ENCODE data around the gene SBF2.

The SBF2 gene

GRCh38 chr11:9797300-9797699 lies 496.7 kb downstream of the SBF2 start:
- Histone ChIP-seq H3K9me3 (ENCODE audit: low read length) (no peaks in the 10 kb centered on the region), H3K36me3 (ENCODE audit: insufficient read depth, low read length) (no peaks in the 10 kb centered on the region), H3K27me3 (ENCODE audit: control insufficient read depth in 1 of 2, insufficient read depth in 2 of 2, low read length in 2 of 2) (no peaks in the 10 kb centered on the region), H3K27ac (ENCODE audit: low read depth, low read length) (no peak overlapping the region), H3K4me3 (ENCODE audit: low read depth in 1 of 2, low read length in 2 of 2) (no peak overlapping the region), H3K4me1 (ENCODE audit: insufficient read depth, low read length) (peaks cover 13% of the 10 kb centered on the region), H3K9ac (ENCODE audit: low read length) (no peak overlapping the region)

- no peaks in the 10 kb centered on the region for H3K9me3 ChIP-seq (ENCODE audit: low read length)
- H3K36me3 ChIP-seq (ENCODE audit: insufficient read depth, low read length), result no peaks in the 10 kb centered on the region
- H3K4me1 ChIP-seq (ENCODE audit: insufficient read depth, low read length), result peaks cover 10% of the 10 kb centered on the region
- H3K4me3 ChIP-seq (ENCODE audit: low read depth in 1 of 2, low read length in 2 of 2), result no peak overlapping the region
- no peak overlapping the region for H3K27ac ChIP-seq (ENCODE audit: low read depth, low read length)
- no peaks in the 10 kb centered on the region for H3K27me3 ChIP-seq (ENCODE audit: control insufficient read depth in 1 of 2, insufficient read depth in 2 of 2, low read length in 2 of 2)
- no peak overlapping the region for H3K9ac ChIP-seq (ENCODE audit: low read length)
These were observed 497.2 kb downstream of the SBF2 start for GRCh38 chr11:9796854-9797253.

- no peaks in the 10 kb centered on the region for H3K27me3 ChIP-seq (ENCODE audit: control insufficient read depth in 1 of 2, insufficient read depth in 2 of 2, low read length in 2 of 2)
- peaks cover 5% of the 10 kb centered on the region for H3K4me1 ChIP-seq (ENCODE audit: insufficient read depth, low read length)
- H3K4me3 ChIP-seq (ENCODE audit: low read depth in 1 of 2, low read length in 2 of 2), result no peak overlapping the region
- no peaks in the 10 kb centered on the region for H3K36me3 ChIP-seq (ENCODE audit: insufficient read depth, low read length)
- H3K9ac ChIP-seq (ENCODE audit: low read length), result no peak overlapping the region
- no peaks in the 10 kb centered on the region for H3K9me3 ChIP-seq (ENCODE audit: low read length)
- no peak overlapping the region for H3K27ac ChIP-seq (ENCODE audit: low read depth, low read length)
These were observed 497.8 kb downstream of the SBF2 start for GRCh38 chr11:9796266-9796665.

DNA sequence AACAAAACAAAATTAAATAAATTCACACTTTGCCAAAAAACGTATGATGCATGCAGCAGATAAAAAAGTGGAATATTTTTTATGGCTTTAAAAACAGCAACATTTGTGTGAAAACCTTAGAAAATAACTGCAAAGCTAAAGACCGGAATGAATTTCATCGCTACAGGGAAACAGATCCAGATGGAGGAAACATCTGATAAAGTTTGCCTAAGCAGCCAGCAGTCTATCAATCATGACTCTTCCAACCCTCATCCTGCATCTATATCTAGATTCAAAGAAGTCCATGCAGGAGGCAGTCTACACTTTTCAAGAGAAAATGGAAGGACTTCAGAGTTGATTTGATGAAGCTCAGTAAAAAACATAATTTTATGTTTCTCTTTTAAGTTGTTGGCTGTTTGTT lies 503.3 kb downstream of the SBF2 start:
- Histone ChIP-seq H3K27ac (ENCODE audit: low read depth, low read length) (no peak overlapping the region), H3K4me1 (ENCODE audit: insufficient read depth, low read length) (no peaks in the 10 kb centered on the region), H3K36me3 (ENCODE audit: insufficient read depth, low read length) (peaks cover 20% of the 10 kb centered on the region), H3K27me3 (ENCODE audit: control insufficient read depth in 1 of 2, insufficient read depth in 2 of 2, low read length in 2 of 2) (no peaks in the 10 kb centered on the region), H3K9ac (ENCODE audit: low read length) (no peak overlapping the region), H3K4me3 (ENCODE audit: low read depth in 1 of 2, low read length in 2 of 2) (no peak overlapping the region), H3K9me3 (ENCODE audit: low read length) (no peaks in the 10 kb centered on the region)

DNA sequence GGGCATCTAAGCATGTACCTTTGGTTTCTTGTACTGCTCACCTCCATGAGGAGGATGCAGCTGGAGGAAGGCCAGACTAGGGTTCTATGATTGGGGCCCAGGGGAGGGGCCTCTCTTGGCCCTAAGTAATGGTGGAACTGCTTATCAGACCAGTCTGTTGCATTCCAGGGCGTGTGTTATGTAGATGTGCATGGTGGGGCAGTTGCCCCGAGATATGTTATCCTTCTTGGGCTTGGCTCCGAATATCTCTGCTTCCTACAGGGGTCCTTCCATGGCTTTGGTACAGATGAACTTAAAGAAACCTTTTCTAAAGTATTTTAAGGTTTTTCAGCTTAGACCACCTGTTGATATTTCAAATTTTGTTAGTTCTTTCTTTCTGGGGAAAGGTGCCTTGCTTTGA lies 504.1 kb downstream of the SBF2 start:
- Histone ChIP-seq H3K36me3 (ENCODE audit: insufficient read depth, low read length) (peaks cover 24% of the 10 kb centered on the region), H3K4me1 (ENCODE audit: insufficient read depth, low read length) (no peaks in the 10 kb centered on the region), H3K27me3 (ENCODE audit: control insufficient read depth in 1 of 2, insufficient read depth in 2 of 2, low read length in 2 of 2) (no peaks in the 10 kb centered on the region), H3K9ac (ENCODE audit: low read length) (no peak overlapping the region), H3K9me3 (ENCODE audit: low read length) (no peaks in the 10 kb centered on the region), H3K27ac (ENCODE audit: low read depth, low read length) (no peak overlapping the region), H3K4me3 (ENCODE audit: low read depth in 1 of 2, low read length in 2 of 2) (no peak overlapping the region)

GRCh38 chr11:9787981-9788521 lies 506.0 kb downstream of the SBF2 start:
- H3K4me3 ChIP-seq (ENCODE audit: low read depth in 1 of 2, low read length in 2 of 2), result no peak overlapping the region
- H3K27ac ChIP-seq (ENCODE audit: low read depth, low read length), result peak overlapping the region; percentile 28
- no peaks in the 10 kb centered on the region for H3K4me1 ChIP-seq (ENCODE audit: insufficient read depth, low read length)
- H3K9ac ChIP-seq (ENCODE audit: low read length), result no peak overlapping the region
- peaks cover 39% of the 10 kb centered on the region for H3K36me3 ChIP-seq (ENCODE audit: insufficient read depth, low read length)
- H3K27me3 ChIP-seq (ENCODE audit: control insufficient read depth in 1 of 2, insufficient read depth in 2 of 2, low read length in 2 of 2), result no peaks in the 10 kb centered on the region
- no peaks in the 10 kb centered on the region for H3K9me3 ChIP-seq (ENCODE audit: low read length)

DNA sequence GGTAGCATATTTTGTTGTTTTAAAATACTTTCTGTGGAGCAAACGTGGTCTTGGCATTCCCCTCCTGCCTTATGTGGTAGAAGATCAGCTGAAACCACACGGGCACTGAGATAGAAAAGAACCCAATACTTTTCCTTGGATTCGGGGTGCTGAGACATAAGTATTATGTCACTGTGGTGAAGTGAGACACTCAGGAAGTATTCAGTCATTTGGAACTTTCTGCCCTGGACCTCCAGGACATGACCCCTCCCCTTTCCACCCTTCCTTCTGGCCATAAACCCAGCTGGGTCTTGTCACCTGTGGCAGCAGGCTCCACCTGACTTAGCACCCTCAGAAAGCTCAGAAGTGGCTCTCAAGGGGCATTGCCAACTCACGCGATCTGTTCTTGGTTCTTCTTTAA lies 506.8 kb downstream of the SBF2 start:
- H3K27ac ChIP-seq (ENCODE audit: low read depth, low read length), result no peak overlapping the region
- peaks cover 39% of the 10 kb centered on the region for H3K36me3 ChIP-seq (ENCODE audit: insufficient read depth, low read length)
- H3K27me3 ChIP-seq (ENCODE audit: control insufficient read depth in 1 of 2, insufficient read depth in 2 of 2, low read length in 2 of 2), result no peaks in the 10 kb centered on the region

DNA sequence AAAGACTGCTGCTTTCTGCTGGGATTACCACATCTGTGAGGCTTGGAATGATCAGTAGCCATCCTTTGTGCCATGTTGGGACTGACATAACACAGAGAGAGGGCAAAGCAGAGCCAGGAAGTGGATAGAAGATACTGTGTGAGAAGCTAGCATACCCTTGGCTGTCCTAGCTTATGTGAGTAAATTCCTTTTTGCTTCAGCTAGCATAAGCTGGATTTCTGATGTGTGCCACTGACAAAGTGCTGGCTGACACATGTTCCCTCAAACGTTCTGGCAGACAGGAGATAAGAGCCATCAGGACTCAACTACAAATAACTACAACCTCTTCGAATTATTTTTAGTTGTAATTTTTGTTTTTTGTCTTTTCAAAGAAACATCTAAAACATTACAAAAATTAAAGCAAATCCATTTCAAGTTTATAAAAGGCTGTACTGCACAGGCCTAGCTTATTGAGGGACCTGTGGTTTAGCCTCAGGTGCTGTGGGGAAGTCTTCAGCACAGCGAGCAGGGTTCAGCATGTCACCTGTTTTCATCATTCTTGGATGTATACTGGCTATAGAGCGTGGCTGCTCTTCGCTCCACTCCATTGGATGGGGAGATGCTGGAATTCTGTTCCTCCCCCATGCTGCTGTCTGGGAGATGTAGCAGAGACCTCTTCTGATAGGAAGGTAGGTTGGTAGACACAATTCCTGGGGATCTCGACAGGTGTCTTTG lies 509.3 kb downstream of the SBF2 start:
- Histone ChIP-seq H3K4me3 (ENCODE audit: low read depth in 1 of 2, low read length in 2 of 2) (no peak overlapping the region), H3K27me3 (ENCODE audit: control insufficient read depth in 1 of 2, insufficient read depth in 2 of 2, low read length in 2 of 2) (no peaks in the 10 kb centered on the region), H3K4me1 (ENCODE audit: insufficient read depth, low read length) (no peaks in the 10 kb centered on the region), H3K36me3 (ENCODE audit: insufficient read depth, low read length) (peaks cover 55% of the 10 kb centered on the region), H3K27ac (ENCODE audit: low read depth, low read length) (no peak overlapping the region), H3K9me3 (ENCODE audit: low read length) (no peaks in the 10 kb centered on the region), H3K9ac (ENCODE audit: low read length) (no peak overlapping the region)

More for the DNA sequence above, 506.8 kb downstream of the SBF2 start:
- H3K4me1 ChIP-seq (ENCODE audit: insufficient read depth, low read length), result no peaks in the 10 kb centered on the region
- H3K9ac ChIP-seq (ENCODE audit: low read length), result no peak overlapping the region
- no peak overlapping the region for H3K4me3 ChIP-seq (ENCODE audit: low read depth in 1 of 2, low read length in 2 of 2)
- H3K9me3 ChIP-seq (ENCODE audit: low read length), result no peaks in the 10 kb centered on the region

- H3K4me1 ChIP-seq (ENCODE audit: insufficient read depth, low read length), result no peaks in the 10 kb centered on the region
- H3K36me3 ChIP-seq (ENCODE audit: insufficient read depth, low read length), result peaks cover 55% of the 10 kb centered on the region
- no peaks in the 10 kb centered on the region for H3K9me3 ChIP-seq (ENCODE audit: low read length)
- no peak overlapping the region for H3K4me3 ChIP-seq (ENCODE audit: low read depth in 1 of 2, low read length in 2 of 2)
- no peak overlapping the region for H3K27ac ChIP-seq (ENCODE audit: low read depth, low read length)
- no peaks in the 10 kb centered on the region for H3K27me3 ChIP-seq (ENCODE audit: control insufficient read depth in 1 of 2, insufficient read depth in 2 of 2, low read length in 2 of 2)
- no peak overlapping the region for H3K9ac ChIP-seq (ENCODE audit: low read length)
These were observed 510.0 kb downstream of the SBF2 start for GRCh38 chr11:9783986-9784385.

DNA sequence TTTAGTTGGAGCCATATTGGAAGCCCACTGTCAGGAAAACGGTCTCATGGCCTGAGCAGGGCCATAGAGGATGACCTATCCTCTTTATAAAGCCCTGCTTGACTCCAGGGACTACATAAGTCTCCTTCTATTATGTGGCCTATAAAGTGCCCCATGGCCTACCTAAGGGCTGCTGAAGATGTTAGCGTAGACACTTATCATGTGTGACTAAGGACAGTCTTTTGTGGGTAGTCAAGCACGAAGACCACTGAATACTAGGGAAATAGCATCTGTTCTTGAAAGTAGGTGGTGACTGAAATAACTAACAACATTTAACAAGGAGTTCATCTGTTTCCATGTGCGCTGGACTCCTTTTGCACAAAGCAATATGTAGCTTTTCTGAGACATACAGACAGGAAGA lies 513.1 kb downstream of the SBF2 start:
- Histone ChIP-seq H3K27me3 (ENCODE audit: control insufficient read depth in 1 of 2, insufficient read depth in 2 of 2, low read length in 2 of 2) (no peaks in the 10 kb centered on the region), H3K9ac (ENCODE audit: low read length) (no peak overlapping the region), H3K36me3 (ENCODE audit: insufficient read depth, low read length) (peaks cover 45% of the 10 kb centered on the region), H3K9me3 (ENCODE audit: low read length) (no peaks in the 10 kb centered on the region), H3K4me3 (ENCODE audit: low read depth in 1 of 2, low read length in 2 of 2) (no peak overlapping the region), H3K27ac (ENCODE audit: low read depth, low read length) (no peak overlapping the region), H3K4me1 (ENCODE audit: insufficient read depth, low read length) (no peaks in the 10 kb centered on the region)

DNA sequence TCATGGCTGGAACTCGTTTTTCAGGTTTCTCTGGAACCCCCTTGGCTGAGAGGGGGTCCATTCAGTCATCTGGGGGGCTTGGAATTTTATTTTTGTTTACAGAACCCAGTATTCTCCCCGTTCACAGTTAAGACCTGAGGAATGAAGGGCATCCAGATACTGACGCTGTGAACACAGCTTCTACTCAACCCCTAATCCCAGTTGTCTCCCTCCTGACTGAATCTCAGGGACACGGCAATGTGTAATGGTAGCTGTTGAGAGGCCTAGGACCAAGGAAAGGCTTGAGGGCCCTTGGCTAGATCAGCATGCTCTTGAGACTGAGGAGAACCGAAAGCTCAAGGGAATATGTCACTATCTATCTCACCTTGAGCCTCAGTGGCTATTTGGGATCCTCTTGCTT lies 516.5 kb downstream of the SBF2 start:
- Histone ChIP-seq H3K4me3 (ENCODE audit: low read depth in 1 of 2, low read length in 2 of 2) (no peak overlapping the region), H3K27ac (ENCODE audit: low read depth, low read length) (no peak overlapping the region), H3K9me3 (ENCODE audit: low read length) (no peaks in the 10 kb centered on the region), H3K36me3 (ENCODE audit: insufficient read depth, low read length) (peaks cover 26% of the 10 kb centered on the region), H3K9ac (ENCODE audit: low read length) (no peak overlapping the region), H3K4me1 (ENCODE audit: insufficient read depth, low read length) (peaks cover 6% of the 10 kb centered on the region), H3K27me3 (ENCODE audit: control insufficient read depth in 1 of 2, insufficient read depth in 2 of 2, low read length in 2 of 2) (no peaks in the 10 kb centered on the region)

- H3K27ac ChIP-seq (ENCODE audit: low read depth, low read length), result no peak overlapping the region
- peaks cover 26% of the 10 kb centered on the region for H3K36me3 ChIP-seq (ENCODE audit: insufficient read depth, low read length)
- no peak overlapping the region for H3K4me3 ChIP-seq (ENCODE audit: low read depth in 1 of 2, low read length in 2 of 2)
- no peak overlapping the region for H3K9ac ChIP-seq (ENCODE audit: low read length)
- no peaks in the 10 kb centered on the region for H3K27me3 ChIP-seq (ENCODE audit: control insufficient read depth in 1 of 2, insufficient read depth in 2 of 2, low read length in 2 of 2)
- H3K9me3 ChIP-seq (ENCODE audit: low read length), result no peaks in the 10 kb centered on the region
- peaks cover 6% of the 10 kb centered on the region for H3K4me1 ChIP-seq (ENCODE audit: insufficient read depth, low read length)
These were observed 517.0 kb downstream of the SBF2 start for GRCh38 chr11:9777066-9777465.

All from muscle layer of colon (tissue), 2 donors.